Muscle layer of colon (tissue), 2 donors: ENCODE measurements around the gene PDCD1LG2.

Experiments used
- H3K27ac ChIP-seq: one replicate; pipeline ENCODE4 v1.7.0; 2013; ENCODE audit warnings: low read depth, mild to moderate bottlenecking, low read length, moderate library complexity
- H3K27me3 ChIP-seq, 2 donors: one replicate each; pipeline ENCODE4 v1.7.0; 2013; ENCODE audit warnings: low read length in 2 of 2, mild to moderate bottlenecking in 2 of 2; ENCODE audit not compliant: insufficient read depth in 2 of 2, control insufficient read depth in 1 of 2
- H3K36me3 ChIP-seq: one replicate; pipeline ENCODE4 v1.7.0; 2013; ENCODE audit warnings: mild to moderate bottlenecking, low read length; ENCODE audit not compliant: insufficient read depth
- H3K4me1 ChIP-seq: one replicate; pipeline ENCODE4 v1.7.0; 2013; ENCODE audit warnings: mild to moderate bottlenecking, low read length; ENCODE audit not compliant: insufficient read depth
- H3K4me3 ChIP-seq, 2 donors: one replicate each; pipeline ENCODE4 v1.7.0; 2013; ENCODE audit warnings: low read length in 2 of 2, low read depth in 1 of 2, mild to moderate bottlenecking in 1 of 2, moderate library complexity in 1 of 2
- H3K9ac ChIP-seq: one replicate; pipeline ENCODE4 v1.7.0; 2013; ENCODE audit warnings: low read length
- H3K9me3 ChIP-seq: one replicate; pipeline ENCODE4 v1.7.0; 2013; ENCODE audit warnings: mild to moderate bottlenecking, low read length
- donor health status: abdominal sarcoma.
- donor health status: Adenocarcinoma of cecum.

The PDCD1LG2 gene

GRCh38 chr9:5543875-5544702, 33.8 kb downstream of the PDCD1LG2 start:
- Histone ChIP-seq H3K4me1 (no peaks in the 10 kb centered on the region), H3K4me3 (no peak overlapping the region), H3K27me3 (no peaks in the 10 kb centered on the region), H3K36me3 (no peaks in the 10 kb centered on the region), H3K9me3 (no peaks in the 10 kb centered on the region), H3K27ac (no peak overlapping the region), H3K9ac (no peak overlapping the region)

GRCh38 chr9:5549658-5550650, 39.6 kb downstream of the PDCD1LG2 start:
- Histone ChIP-seq H3K27ac (no peak overlapping the region), H3K9ac (no peak overlapping the region), H3K4me3 (no peak overlapping the region), H3K9me3 (no peaks in the 10 kb centered on the region), H3K4me1 (no peaks in the 10 kb centered on the region), H3K36me3 (no peaks in the 10 kb centered on the region), H3K27me3 (no peaks in the 10 kb centered on the region)

DNA sequence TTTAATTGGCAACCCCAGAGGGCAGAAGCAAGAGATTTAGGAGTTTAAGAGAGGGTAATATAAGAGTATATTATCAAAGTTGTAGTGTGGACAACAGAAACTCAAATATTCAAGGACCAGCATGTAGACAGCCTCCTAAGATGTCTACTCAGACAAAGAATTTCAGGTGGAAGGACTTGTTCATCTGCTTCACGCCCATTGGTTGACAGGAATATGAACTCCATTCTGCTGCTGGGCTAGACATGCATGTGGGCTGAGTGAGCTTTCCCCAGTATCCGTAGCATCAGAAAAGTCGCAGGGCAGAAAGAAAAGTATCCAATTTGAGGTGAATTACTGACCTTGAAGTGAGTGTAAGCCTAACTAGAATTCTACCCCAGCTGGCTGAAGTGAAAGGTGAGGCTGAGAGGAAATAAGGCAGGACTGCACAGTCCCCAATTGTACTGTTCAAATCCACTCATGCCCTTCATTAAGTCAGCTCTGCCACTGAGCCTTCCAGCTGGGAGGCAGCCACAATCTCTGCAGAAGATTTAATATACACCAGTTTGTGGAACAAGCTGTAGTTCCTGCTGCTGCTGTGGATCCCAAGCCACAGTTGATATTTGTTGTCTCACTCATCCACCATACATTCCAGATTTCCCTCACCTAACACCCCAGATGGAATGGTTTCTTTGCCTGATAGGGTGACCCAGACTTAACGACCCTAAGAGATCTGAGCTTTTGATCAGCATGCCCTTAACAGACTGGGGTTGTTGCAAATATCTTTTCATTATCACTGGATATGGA, 41.2 kb downstream of the PDCD1LG2 start:
- no peaks in the 10 kb centered on the region for H3K4me1 ChIP-seq
- no peaks in the 10 kb centered on the region for H3K36me3 ChIP-seq

GRCh38 chr9:5552301-5552700, 42.0 kb downstream of the PDCD1LG2 start:
- no peaks in the 10 kb centered on the region for H3K4me1 ChIP-seq
- no peak overlapping the region for H3K4me3 ChIP-seq
- H3K27me3 ChIP-seq = no peaks in the 10 kb centered on the region
- H3K36me3 ChIP-seq = no peaks in the 10 kb centered on the region
- H3K27ac ChIP-seq = no peak overlapping the region
- H3K9ac ChIP-seq = no peak overlapping the region
- H3K9me3 ChIP-seq = no peaks in the 10 kb centered on the region

More for the DNA sequence above, 41.2 kb downstream of the PDCD1LG2 start:
- Histone ChIP-seq H3K4me3 (no peak overlapping the region), H3K27me3 (no peaks in the 10 kb centered on the region), H3K27ac (no peak overlapping the region), H3K9me3 (no peaks in the 10 kb centered on the region), H3K9ac (no peak overlapping the region)

GRCh38 chr9:5553211-5553610, 42.9 kb downstream of the PDCD1LG2 start:
- Histone ChIP-seq H3K4me1 (peaks cover under 1% of the 10 kb centered on the region), H3K4me3 (no peak overlapping the region), H3K9me3 (no peaks in the 10 kb centered on the region), H3K9ac (no peak overlapping the region), H3K27me3 (no peaks in the 10 kb centered on the region), H3K36me3 (no peaks in the 10 kb centered on the region), H3K27ac (no peak overlapping the region)

DNA sequence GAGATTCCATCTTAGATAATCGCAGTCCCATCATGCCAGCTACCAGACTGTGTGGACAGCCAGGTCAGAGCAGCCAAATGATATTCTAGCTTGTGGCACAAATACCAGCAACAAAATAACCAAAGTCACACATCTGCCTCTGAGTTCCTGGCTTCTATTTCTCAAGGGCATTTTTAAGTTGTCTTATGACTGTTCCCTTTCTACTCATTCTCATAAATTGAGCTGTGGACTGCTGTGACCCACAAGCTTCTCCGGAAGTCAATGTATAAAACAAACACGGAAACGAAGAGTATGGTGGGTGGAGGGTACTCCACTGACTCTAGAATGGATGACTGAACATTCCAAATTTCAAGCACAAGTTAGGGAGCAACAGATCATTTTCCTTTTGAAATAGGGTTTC, 43.9 kb downstream of the PDCD1LG2 start:
- Histone ChIP-seq H3K4me1 (peaks cover 4% of the 10 kb centered on the region), H3K4me3 (no peak overlapping the region), H3K9ac (no peak overlapping the region), H3K27ac (no peak overlapping the region), H3K27me3 (no peaks in the 10 kb centered on the region), H3K36me3 (no peaks in the 10 kb centered on the region), H3K9me3 (no peaks in the 10 kb centered on the region)

GRCh38 chr9:5556101-5556705, 45.9 kb downstream of the PDCD1LG2 start:
- Histone ChIP-seq H3K9ac (no peak overlapping the region), H3K36me3 (no peaks in the 10 kb centered on the region), H3K4me1 (peaks cover 4% of the 10 kb centered on the region), H3K4me3 (no peak overlapping the region), H3K27me3 (no peaks in the 10 kb centered on the region), H3K9me3 (no peaks in the 10 kb centered on the region), H3K27ac (no peak overlapping the region)

DNA sequence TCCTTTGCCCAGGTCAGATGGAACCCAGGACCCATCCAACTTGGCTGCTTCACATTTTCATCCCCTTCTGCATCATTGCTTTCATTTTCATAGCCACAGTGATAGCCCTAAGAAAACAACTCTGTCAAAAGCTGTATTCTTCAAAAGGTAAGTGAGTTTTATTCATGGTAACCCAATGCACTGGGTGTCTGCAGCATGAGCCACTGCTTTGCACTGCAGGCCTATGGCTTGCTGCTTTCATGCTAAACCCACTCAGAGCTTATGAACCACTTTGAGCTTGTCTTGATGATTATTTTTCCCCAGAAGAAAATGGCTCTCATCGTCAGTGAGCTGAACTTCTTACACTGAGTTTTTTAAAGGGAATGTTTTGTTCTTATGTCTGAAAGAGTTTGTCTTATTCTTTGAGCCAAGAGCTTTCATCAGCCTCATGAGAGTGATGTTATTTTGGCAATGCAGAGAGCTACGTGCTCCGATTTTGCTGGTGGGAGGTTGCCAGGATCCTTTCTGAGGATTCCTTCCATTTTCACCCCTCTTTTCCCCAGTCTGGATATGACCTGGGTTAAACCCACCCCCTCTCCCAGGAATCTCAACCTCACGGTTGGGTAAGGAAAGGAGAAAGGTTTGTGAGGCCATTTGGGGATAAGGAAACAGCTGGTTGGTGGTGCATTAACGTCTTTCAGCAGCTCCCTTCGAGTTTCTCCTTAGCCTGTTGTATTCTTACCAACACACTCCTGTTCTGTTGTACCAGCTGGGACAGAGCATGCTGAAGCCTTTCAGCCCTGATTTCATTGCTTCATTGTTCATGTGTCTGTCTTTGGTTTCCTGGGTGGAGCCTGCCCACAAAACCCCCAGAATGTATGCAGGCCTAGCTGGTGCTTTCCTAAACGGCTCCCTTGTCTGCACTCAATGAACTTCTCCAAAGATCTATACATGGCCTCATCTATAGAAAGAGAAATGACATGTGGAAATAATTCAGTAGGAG, 47.6 kb downstream of the PDCD1LG2 start:
- no peaks in the 10 kb centered on the region for H3K27me3 ChIP-seq
- H3K4me3 ChIP-seq = no peak overlapping the region
- peaks cover 4% of the 10 kb centered on the region for H3K4me1 ChIP-seq
- no peaks in the 10 kb centered on the region for H3K9me3 ChIP-seq
- no peak overlapping the region for H3K27ac ChIP-seq
- H3K9ac ChIP-seq = no peak overlapping the region
- H3K36me3 ChIP-seq = no peaks in the 10 kb centered on the region

GRCh38 chr9:5559659-5560058, 49.3 kb downstream of the PDCD1LG2 start:
- Histone ChIP-seq H3K4me3 (no peak overlapping the region), H3K27ac (no peak overlapping the region), H3K4me1 (peaks cover 4% of the 10 kb centered on the region), H3K27me3 (no peaks in the 10 kb centered on the region), H3K9me3 (no peaks in the 10 kb centered on the region), H3K36me3 (no peaks in the 10 kb centered on the region), H3K9ac (no peak overlapping the region)

DNA sequence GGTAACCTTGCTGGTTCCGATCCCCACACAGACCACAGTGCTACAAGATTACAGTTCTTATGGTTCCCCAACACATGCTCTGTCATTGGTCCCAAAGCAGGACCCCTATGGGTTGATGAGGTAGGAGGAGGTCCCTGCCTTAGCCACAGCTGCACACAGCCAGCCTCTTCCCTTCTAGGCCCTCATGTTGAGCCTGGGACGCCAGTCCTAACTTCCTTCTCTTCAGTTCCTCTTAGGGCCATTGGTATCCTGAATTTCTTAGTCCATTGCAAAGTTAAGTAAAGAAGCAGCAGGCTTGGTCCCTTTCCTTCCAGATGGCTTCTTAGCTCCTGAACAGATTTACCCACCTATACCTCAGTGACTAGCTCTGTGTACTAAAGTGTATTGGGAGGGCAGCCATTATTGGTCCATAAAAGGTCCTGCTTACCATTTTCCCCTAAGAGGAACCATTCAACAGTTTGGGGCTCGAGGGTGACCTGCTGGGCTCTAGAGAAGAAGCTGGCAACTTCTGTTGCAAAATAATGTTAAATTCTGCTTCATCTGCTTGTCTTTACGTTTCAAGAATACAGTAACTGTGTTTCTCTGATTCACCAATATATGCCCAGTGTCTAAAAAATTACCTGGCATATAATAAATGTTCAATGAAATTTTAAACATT, 50.2 kb downstream of the PDCD1LG2 start:
- H3K9ac ChIP-seq = no peak overlapping the region

More for the DNA sequence above, 50.2 kb downstream of the PDCD1LG2 start:
- Histone ChIP-seq H3K36me3 (no peaks in the 10 kb centered on the region), H3K27ac (no peak overlapping the region), H3K9me3 (no peaks in the 10 kb centered on the region), H3K4me3 (no peak overlapping the region), H3K4me1 (peaks cover 4% of the 10 kb centered on the region), H3K27me3 (no peaks in the 10 kb centered on the region)
